Measurements from ENCODE around the gene MYRFL.

GRCh38 chr12:69821456-69822159, 3.4 kb upstream of the MYRFL start:
- TF ChIP-seq CTCF (IDR thresholded peaks at IDR 0.05) (no peak), EP300 (IDR thresholded peaks at IDR 0.05; ENCODE audit: low read depth) (no peak), POLR2AphosphoS5 (IDR thresholded peaks at IDR 0.05) (no peak), POLR2A (IDR thresholded peaks at IDR 0.05) (no peak)
